ENCODE measurements around the gene TRNP1. TPM values are rescaled to one million over a fixed set of nuclear protein-coding genes. Genes with fewer than 3 reads are reported as not detected.

The TRNP1 gene
- polyA plus RNA-seq, 2 donors: 84.9 to 158 TPM

- Histone ChIP-seq H3K27ac (ENCODE audit: low read depth in 2 of 2, low read length in 1 of 2) (peak overlapping the region; percentile 93 to 98), H3K4me1 (ENCODE audit: control insufficient read depth in 2 of 2, insufficient read depth in 2 of 2, low read length in 1 of 2) (peaks cover 0 to 17% of the 10 kb centered on the region in 2 donors), H3K36me3 (ENCODE audit: control insufficient read depth in 2 of 2, insufficient read depth in 2 of 2, low read length in 1 of 2) (no peaks in the 10 kb centered on the region), H3K4me3 (ENCODE audit: low read depth in 1 of 2, low read length in 2 of 2) (peak overlapping the region in 1 of 2 donors; percentile 16), H3K27me3 (ENCODE audit: control insufficient read depth in 1 of 2, insufficient read depth in 2 of 2, low read length in 2 of 2) (no peaks in the 10 kb centered on the region), H3K9me3 (ENCODE audit: control insufficient read depth in 2 of 2, insufficient read depth in 1 of 2, low read depth in 1 of 2, low read length in 1 of 2) (no peaks in the 10 kb centered on the region)
- WGBS, 2 donors: 57 to 77% methylated on average over 2 of the region's 2 CpGs
These were observed 38.6 kb downstream of the TRNP1 start for GRCh38 chr1:27032119-27032461.

DNA sequence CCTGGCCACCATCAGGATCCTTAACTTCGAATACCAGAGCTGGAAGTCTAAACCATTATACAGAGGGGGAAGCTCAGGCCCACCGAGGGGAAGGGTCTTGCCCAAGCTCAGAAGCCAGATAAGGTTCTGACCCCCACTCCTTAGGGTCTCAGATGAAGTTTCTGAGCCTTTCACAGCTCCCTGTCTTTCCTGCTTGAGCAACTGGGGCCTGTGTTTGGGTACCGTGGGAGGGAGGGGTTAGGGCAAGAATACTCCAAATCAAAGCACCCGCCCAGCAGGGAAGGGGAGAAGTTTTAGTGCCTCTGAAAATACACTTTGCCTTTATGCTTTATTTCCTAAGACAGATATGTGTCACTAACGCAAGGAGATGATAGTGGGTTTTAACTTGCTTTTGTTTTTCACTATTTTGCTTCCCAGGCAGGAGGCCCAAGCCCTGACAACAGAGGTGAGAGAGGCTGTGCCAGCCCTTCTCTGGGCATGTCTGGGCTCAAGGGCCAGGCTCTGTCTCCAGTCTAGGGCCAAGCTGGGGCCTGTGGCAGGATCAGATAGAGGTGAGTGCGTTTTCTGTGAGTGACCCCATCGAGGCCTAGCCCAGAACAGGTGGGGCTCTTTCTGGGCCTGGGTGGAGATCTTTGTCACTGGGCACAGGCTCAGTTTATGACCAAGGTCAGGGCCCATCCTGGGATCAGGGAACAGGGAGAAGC is 39.7 kb downstream of the TRNP1 start:
- Histone ChIP-seq H3K4me1 (ENCODE audit: control insufficient read depth in 2 of 2, insufficient read depth in 2 of 2, low read length in 1 of 2) (peaks cover 0 to 14% of the 10 kb centered on the region in 2 donors), H3K9me3 (ENCODE audit: control insufficient read depth in 2 of 2, insufficient read depth in 1 of 2, low read depth in 1 of 2, low read length in 1 of 2) (no peaks in the 10 kb centered on the region), H3K36me3 (ENCODE audit: control insufficient read depth in 2 of 2, insufficient read depth in 2 of 2, low read length in 1 of 2) (no peaks in the 10 kb centered on the region), H3K4me3 (ENCODE audit: low read depth in 1 of 2, low read length in 2 of 2) (no peak overlapping the region), H3K27me3 (ENCODE audit: control insufficient read depth in 1 of 2, insufficient read depth in 2 of 2, low read length in 2 of 2) (no peaks in the 10 kb centered on the region), H3K27ac (ENCODE audit: low read depth in 2 of 2, low read length in 1 of 2) (peak overlapping the region; percentile 92 to 98)
- 42 to 52% methylated on average over 7 of the region's 7 CpGs for WGBS, 2 donors

GRCh38 chr1:27035344-27035743 is 41.9 kb downstream of the TRNP1 start:
- H3K36me3 ChIP-seq (ENCODE audit: control insufficient read depth in 2 of 2, insufficient read depth in 2 of 2, low read length in 1 of 2): no peaks in the 10 kb centered on the region
- no peak overlapping the region for H3K4me3 ChIP-seq (ENCODE audit: low read depth in 1 of 2, low read length in 2 of 2)
- H3K27ac ChIP-seq (ENCODE audit: low read depth in 2 of 2, low read length in 1 of 2): peak overlapping the region in 1 of 2 donors; percentile 28
- H3K27me3 ChIP-seq (ENCODE audit: control insufficient read depth in 1 of 2, insufficient read depth in 2 of 2, low read length in 2 of 2): no peaks in the 10 kb centered on the region
- no peaks in the 10 kb centered on the region for H3K9me3 ChIP-seq (ENCODE audit: control insufficient read depth in 2 of 2, insufficient read depth in 1 of 2, low read depth in 1 of 2, low read length in 1 of 2)
- WGBS, 2 donors: 93% methylated on average over 4 of the region's 4 CpGs
- peaks cover 0 to 14% of the 10 kb centered on the region in 2 donors for H3K4me1 ChIP-seq (ENCODE audit: control insufficient read depth in 2 of 2, insufficient read depth in 2 of 2, low read length in 1 of 2)

DNA sequence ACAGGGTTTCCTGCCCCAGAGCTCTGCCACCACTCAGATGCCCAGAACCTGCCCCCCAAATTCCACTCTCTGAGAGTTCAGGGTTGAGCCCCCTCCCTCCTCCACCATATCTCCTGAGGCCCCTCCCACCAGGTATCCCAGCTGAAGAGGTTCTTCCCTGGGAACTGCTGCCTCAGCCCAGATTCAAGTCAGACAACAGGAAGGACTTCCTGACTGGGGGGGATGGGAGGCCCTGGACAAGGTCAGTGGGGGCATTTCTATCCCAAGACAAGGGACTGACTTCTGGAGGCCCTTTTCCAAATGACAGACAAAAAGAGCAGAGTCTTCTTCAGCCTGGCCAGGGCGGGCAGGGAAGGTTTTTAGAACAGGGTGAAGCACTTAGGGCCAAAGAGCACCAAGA is 43.2 kb downstream of the TRNP1 start:
- no peak overlapping the region for H3K4me3 ChIP-seq (ENCODE audit: low read depth in 1 of 2, low read length in 2 of 2)
- 86 to 88% methylated on average over 1 of the region's 1 CpG for WGBS, 2 donors
- no peaks in the 10 kb centered on the region for H3K9me3 ChIP-seq (ENCODE audit: control insufficient read depth in 2 of 2, insufficient read depth in 1 of 2, low read depth in 1 of 2, low read length in 1 of 2)
- no peaks in the 10 kb centered on the region for H3K36me3 ChIP-seq (ENCODE audit: control insufficient read depth in 2 of 2, insufficient read depth in 2 of 2, low read length in 1 of 2)
- no peaks in the 10 kb centered on the region for H3K27me3 ChIP-seq (ENCODE audit: control insufficient read depth in 1 of 2, insufficient read depth in 2 of 2, low read length in 2 of 2)
- H3K27ac ChIP-seq (ENCODE audit: low read depth in 2 of 2, low read length in 1 of 2): no peak overlapping the region
- peaks cover 0 to 13% of the 10 kb centered on the region in 2 donors for H3K4me1 ChIP-seq (ENCODE audit: control insufficient read depth in 2 of 2, insufficient read depth in 2 of 2, low read length in 1 of 2)

GRCh38 chr1:27037518-27037917 is 44.0 kb downstream of the TRNP1 start:
- WGBS, 2 donors: 54 to 64% methylated on average over 10 of the region's 10 CpGs
- Histone ChIP-seq H3K9me3 (ENCODE audit: control insufficient read depth in 2 of 2, insufficient read depth in 1 of 2, low read depth in 1 of 2, low read length in 1 of 2) (no peaks in the 10 kb centered on the region), H3K4me3 (ENCODE audit: low read depth in 1 of 2, low read length in 2 of 2) (no peak overlapping the region), H3K36me3 (ENCODE audit: control insufficient read depth in 2 of 2, insufficient read depth in 2 of 2, low read length in 1 of 2) (no peaks in the 10 kb centered on the region), H3K27ac (ENCODE audit: low read depth in 2 of 2, low read length in 1 of 2) (no peak overlapping the region), H3K27me3 (ENCODE audit: control insufficient read depth in 1 of 2, insufficient read depth in 2 of 2, low read length in 2 of 2) (no peaks in the 10 kb centered on the region), H3K4me1 (ENCODE audit: control insufficient read depth in 2 of 2, insufficient read depth in 2 of 2, low read length in 1 of 2) (peaks cover 0 to 9% of the 10 kb centered on the region in 2 donors)

DNA sequence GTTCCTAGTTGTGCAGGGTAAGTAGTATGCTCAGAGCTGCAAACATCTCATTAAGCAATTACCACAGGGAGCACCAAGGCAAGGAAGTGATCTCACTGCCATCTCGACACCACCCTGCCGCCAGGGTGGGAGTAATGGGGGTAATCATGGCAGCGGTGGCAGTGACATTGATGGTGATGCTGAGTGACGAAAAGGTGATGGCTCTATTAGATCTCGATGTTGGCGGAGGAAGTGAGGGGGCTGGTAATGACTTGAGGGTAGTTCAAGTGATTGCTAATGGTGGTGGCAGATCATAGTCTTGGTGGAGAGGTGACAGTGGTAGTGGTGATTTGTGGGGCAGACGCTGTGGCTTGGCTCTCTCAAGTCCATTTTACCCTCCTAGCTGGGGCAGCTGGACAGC is 44.5 kb downstream of the TRNP1 start:
- no peak overlapping the region for H3K4me3 ChIP-seq (ENCODE audit: low read depth in 1 of 2, low read length in 2 of 2)
- H3K4me1 ChIP-seq (ENCODE audit: control insufficient read depth in 2 of 2, insufficient read depth in 2 of 2, low read length in 1 of 2): peaks cover 0 to 6% of the 10 kb centered on the region in 2 donors
- no peaks in the 10 kb centered on the region for H3K9me3 ChIP-seq (ENCODE audit: control insufficient read depth in 2 of 2, insufficient read depth in 1 of 2, low read depth in 1 of 2, low read length in 1 of 2)
- 79 to 87% methylated on average over 7 of the region's 7 CpGs for WGBS, 2 donors
- H3K27ac ChIP-seq (ENCODE audit: low read depth in 2 of 2, low read length in 1 of 2): no peak overlapping the region
- no peaks in the 10 kb centered on the region for H3K27me3 ChIP-seq (ENCODE audit: control insufficient read depth in 1 of 2, insufficient read depth in 2 of 2, low read length in 2 of 2)
- H3K36me3 ChIP-seq (ENCODE audit: control insufficient read depth in 2 of 2, insufficient read depth in 2 of 2, low read length in 1 of 2): no peaks in the 10 kb centered on the region

- no peaks in the 10 kb centered on the region for H3K36me3 ChIP-seq (ENCODE audit: control insufficient read depth in 2 of 2, insufficient read depth in 2 of 2, low read length in 1 of 2)
- 70 to 83% methylated on average over 7 of the region's 7 CpGs for WGBS, 2 donors
- H3K9me3 ChIP-seq (ENCODE audit: control insufficient read depth in 2 of 2, insufficient read depth in 1 of 2, low read depth in 1 of 2, low read length in 1 of 2): no peaks in the 10 kb centered on the region
- no peak overlapping the region for H3K4me3 ChIP-seq (ENCODE audit: low read depth in 1 of 2, low read length in 2 of 2)
- H3K4me1 ChIP-seq (ENCODE audit: control insufficient read depth in 2 of 2, insufficient read depth in 2 of 2, low read length in 1 of 2): peaks cover 2 to 3% of the 10 kb centered on the region in 2 donors
- no peak overlapping the region for H3K27ac ChIP-seq (ENCODE audit: low read depth in 2 of 2, low read length in 1 of 2)
- no peaks in the 10 kb centered on the region for H3K27me3 ChIP-seq (ENCODE audit: control insufficient read depth in 1 of 2, insufficient read depth in 2 of 2, low read length in 2 of 2)
These were observed 49.2 kb downstream of the TRNP1 start for GRCh38 chr1:27042670-27043069.

DNA sequence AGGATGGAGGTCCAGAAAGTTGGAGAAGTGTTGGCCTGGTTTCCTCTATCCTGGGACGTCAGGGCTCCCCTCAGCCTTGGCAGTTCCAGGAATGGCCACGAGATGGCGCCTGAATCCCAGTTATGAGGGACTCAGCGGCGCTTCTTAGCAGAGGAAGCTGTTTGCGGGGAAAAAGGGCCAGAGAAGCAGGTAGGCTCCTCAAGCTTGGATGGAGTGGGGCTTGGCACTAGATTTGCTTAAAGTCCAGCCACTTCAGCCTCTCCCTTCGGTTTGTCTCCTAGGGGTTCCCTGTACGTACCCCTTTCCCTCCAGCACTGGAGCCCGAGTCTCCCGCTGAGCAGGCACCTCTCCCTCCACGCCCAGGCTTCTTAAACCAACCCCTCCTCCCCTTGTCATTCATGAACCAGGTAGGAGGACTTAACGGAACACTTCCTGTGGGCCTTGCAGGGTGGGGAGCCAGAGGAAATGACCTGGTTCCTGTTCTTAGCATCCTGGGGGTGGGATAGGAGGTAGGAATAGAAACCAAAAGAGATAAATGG is 51.2 kb downstream of the TRNP1 start:
- Histone ChIP-seq H3K9me3 (ENCODE audit: control insufficient read depth in 2 of 2, insufficient read depth in 1 of 2, low read depth in 1 of 2, low read length in 1 of 2) (no peaks in the 10 kb centered on the region), H3K36me3 (ENCODE audit: control insufficient read depth in 2 of 2, insufficient read depth in 2 of 2, low read length in 1 of 2) (no peaks in the 10 kb centered on the region), H3K27ac (ENCODE audit: low read depth in 2 of 2, low read length in 1 of 2) (peak overlapping the region in 1 of 2 donors; percentile 17), H3K4me3 (ENCODE audit: low read depth in 1 of 2, low read length in 2 of 2) (no peak overlapping the region), H3K27me3 (ENCODE audit: control insufficient read depth in 1 of 2, insufficient read depth in 2 of 2, low read length in 2 of 2) (no peaks in the 10 kb centered on the region), H3K4me1 (ENCODE audit: control insufficient read depth in 2 of 2, insufficient read depth in 2 of 2, low read length in 1 of 2) (peaks cover 2 to 3% of the 10 kb centered on the region in 2 donors)
- 13 to 14% methylated on average over 12 of the region's 12 CpGs for WGBS, 2 donors

DNA sequence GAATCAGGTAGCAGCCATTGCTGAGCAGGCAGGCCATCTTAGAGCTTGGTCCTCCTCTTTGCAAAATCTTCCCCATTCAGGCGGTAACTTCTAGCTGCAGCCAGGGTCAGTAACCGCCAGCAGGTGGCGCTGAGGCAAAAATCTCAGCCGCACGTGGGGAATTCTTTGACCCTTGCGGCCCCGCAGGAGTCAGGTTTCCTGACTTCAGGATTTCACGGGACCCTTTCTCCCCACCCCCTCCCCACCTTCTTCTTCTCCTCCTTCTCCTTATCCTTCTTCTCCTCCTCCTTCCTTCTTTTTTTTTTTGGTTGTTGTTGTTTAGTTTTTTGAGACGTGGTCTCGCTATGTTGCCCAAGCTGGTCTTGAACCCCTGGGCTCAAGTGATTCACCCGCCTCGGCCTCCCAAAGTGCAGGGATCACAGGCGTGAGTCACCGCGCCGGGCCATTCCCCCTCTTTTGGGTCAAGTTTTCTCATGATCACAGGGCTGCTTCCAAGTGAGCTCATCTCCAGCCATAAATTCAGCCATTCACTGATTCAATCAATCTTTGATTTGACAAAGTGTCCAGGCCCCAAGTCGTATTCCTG is 52.6 kb downstream of the TRNP1 start:
- Histone ChIP-seq H3K27ac (ENCODE audit: low read depth in 2 of 2, low read length in 1 of 2) (no peak overlapping the region), H3K27me3 (ENCODE audit: control insufficient read depth in 1 of 2, insufficient read depth in 2 of 2, low read length in 2 of 2) (no peaks in the 10 kb centered on the region), H3K4me1 (ENCODE audit: control insufficient read depth in 2 of 2, insufficient read depth in 2 of 2, low read length in 1 of 2) (peaks cover 2 to 3% of the 10 kb centered on the region in 2 donors), H3K36me3 (ENCODE audit: control insufficient read depth in 2 of 2, insufficient read depth in 2 of 2, low read length in 1 of 2) (no peaks in the 10 kb centered on the region), H3K4me3 (ENCODE audit: low read depth in 1 of 2, low read length in 2 of 2) (no peak overlapping the region), H3K9me3 (ENCODE audit: control insufficient read depth in 2 of 2, insufficient read depth in 1 of 2, low read depth in 1 of 2, low read length in 1 of 2) (no peaks in the 10 kb centered on the region)
- 16 to 19% methylated on average over 17 of the region's 17 CpGs for WGBS, 2 donors

- H3K27me3 ChIP-seq (ENCODE audit: control insufficient read depth in 1 of 2, insufficient read depth in 2 of 2, low read length in 2 of 2): no peaks in the 10 kb centered on the region
- no peak overlapping the region for H3K27ac ChIP-seq (ENCODE audit: low read depth in 2 of 2, low read length in 1 of 2)
- WGBS, 2 donors: 79% methylated on average over 6 of the region's 6 CpGs
- no peaks in the 10 kb centered on the region for H3K9me3 ChIP-seq (ENCODE audit: control insufficient read depth in 2 of 2, insufficient read depth in 1 of 2, low read depth in 1 of 2, low read length in 1 of 2)
- H3K4me3 ChIP-seq (ENCODE audit: low read depth in 1 of 2, low read length in 2 of 2): no peak overlapping the region
- H3K36me3 ChIP-seq (ENCODE audit: control insufficient read depth in 2 of 2, insufficient read depth in 2 of 2, low read length in 1 of 2): no peaks in the 10 kb centered on the region
- H3K4me1 ChIP-seq (ENCODE audit: control insufficient read depth in 2 of 2, insufficient read depth in 2 of 2, low read length in 1 of 2): peaks cover 2 to 3% of the 10 kb centered on the region in 2 donors
These were observed 54.4 kb downstream of the TRNP1 start for GRCh38 chr1:27047914-27048313.

Data from esophagus (tissue), 2 donors.